Tibial artery (tissue), 4 donors: ENCODE measurements around the gene RFXANK.
A peak's percentile ranks its signal among the peaks of the same experiment; 100 is the strongest.

Source experiments
- DNase-seq, 2 donors: peaks; one replicate each; pipeline ENCODE4 v3.0.0-alpha.2; 2019
- H3K27ac ChIP-seq, 2 donors: fragments of 200-600 bp; sonication (generic) in 1 of 2; 1 replicate in 1 of 2; 2 replicates in 1 of 2; pipeline ENCODE4 v1.5.1; 2018 to 2019; ENCODE audit warnings: mild to moderate bottlenecking in 1 of 2
- H3K27me3 ChIP-seq, 2 donors: fragments of 200-600 bp; sonication (generic) in 1 of 2; one replicate each; pipeline versions ENCODE4 v1.5.1 to v1.6.0; 2016 to 2019
- H3K36me3 ChIP-seq, 3 donors: fragments of 200-600 bp; sonication (generic) in 2 of 3; one replicate each; pipeline ENCODE4 v1.5.1; 2016 to 2019; ENCODE audit warnings: mild to moderate bottlenecking in 2 of 3
- H3K4me1 ChIP-seq, 4 donors: fragments of 200-600 bp; sonication (generic) in 2 of 4; 1 replicate in 3 of 4; 2 replicates in 1 of 4; pipeline ENCODE4 v1.5.1; 2016 to 2019
- H3K4me3 ChIP-seq, 2 donors: fragments of 200-600 bp; sonication (generic) in 1 of 2; 1 replicate in 1 of 2; 2 replicates in 1 of 2; pipeline ENCODE4 v1.5.1; 2018 to 2019; ENCODE audit warnings: mild to moderate bottlenecking in 2 of 2
- H3K9me3 ChIP-seq, 3 donors: fragments of 200-600 bp; sonication (generic) in 1 of 3; one replicate each; pipeline ENCODE4 v1.5.1; 2016 to 2019
- CTCF ChIP-seq, 2 experiments: fragments of 200-600 bp in 1 of 2; fragments of 450-650 bp in 1 of 2; IDR thresholded peaks; one replicate each; pipeline ENCODE4 v1.5.1; 2017 to 2019; ENCODE audit warnings: antibody characterized with exemption in 2 of 2, mild to moderate bottlenecking in 1 of 2, moderate library complexity in 1 of 2
- intact Hi-C: fragments of 100-400 bp; cut with DNase I; formaldehyde crosslinking; loops from one replicate; pipeline ENCODE4 v1.15.0; 2023; ENCODE audit warnings: low total_unique reads

RFXANK gene

GRCh38 chr19:19192078-19192882 is at the start of gene RFXANK, which contains the start of gene BORCS8:
RFXANK (plus strand) TSS chr19:19192258; CDS start chr19:19193947, 1,689 bp downstream.
BORCS8 (minus strand) TSS chr19:19192152; CDS start chr19:19192117, 35 bp downstream.
- DNase-seq: peak; percentile 99 to 100
- Histone ChIP-seq H3K27me3 (no peaks in the 10 kb centered on the region), H3K4me3 (peak within 1 kb of the TSS; percentile 85 to 93), H3K9me3 (no peaks in the 10 kb centered on the region), H3K4me1 (peaks cover 0 to 54% (median 36%) of the 10 kb centered on the region in 4 donors), H3K27ac (peak within 1 kb of the TSS; percentile 98 to 99), H3K36me3 (peaks cover 5 to 24% (median 10%) of the 10 kb centered on the region in 3 donors)
- peak in 1 of 2 experiments; percentile 26 for TF ChIP-seq CTCF (IDR thresholded peaks at IDR 0.05)
- intact Hi-C loops: no loop called here

- intact Hi-C loops: no loop called here
- no peak overlapping the region for H3K4me3 ChIP-seq
- H3K9me3 ChIP-seq: no peaks in the 10 kb centered on the region
- no peaks in the 10 kb centered on the region for H3K27me3 ChIP-seq
- no peak overlapping the region for H3K27ac ChIP-seq
- peaks cover 0 to 16% (median 13%) of the 10 kb centered on the region in 4 donors for H3K4me1 ChIP-seq
- H3K36me3 ChIP-seq: peaks cover 0 to 11% (median 0%) of the 10 kb centered on the region in 3 donors
- no peak for DNase-seq
- TF ChIP-seq CTCF (IDR thresholded peaks at IDR 0.05): no peak
Observed at GRCh38 chr19:19142347-19142746, 49.7 kb upstream of the RFXANK start.

DNA sequence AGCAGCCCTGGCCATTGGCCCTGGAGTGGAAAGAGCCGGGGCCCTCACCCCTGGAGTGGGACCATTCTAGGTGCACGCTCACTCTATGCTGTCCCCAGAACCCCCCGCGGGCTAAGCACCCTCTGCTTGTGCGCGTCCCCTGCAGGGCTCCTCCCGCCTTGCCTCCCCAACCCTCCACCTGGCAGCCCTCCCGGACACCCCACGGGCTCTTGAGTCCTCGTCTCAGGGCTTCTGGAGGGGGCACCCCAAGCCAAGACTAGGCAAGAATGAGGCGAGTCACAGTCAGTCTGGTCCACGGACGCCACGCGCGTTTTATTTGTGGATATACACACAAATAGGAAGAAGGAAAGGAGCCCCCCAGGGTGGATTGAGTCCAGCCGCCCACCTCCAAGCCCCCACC is 46.8 kb upstream of the RFXANK start:
- intact Hi-C loops: no loop called here
- H3K36me3 ChIP-seq: peaks cover 6 to 36% (median 6%) of the 10 kb centered on the region in 3 donors
- no peak for TF ChIP-seq CTCF (IDR thresholded peaks at IDR 0.05)
- H3K4me3 ChIP-seq: no peak overlapping the region
- DNase-seq: no peak
- H3K27me3 ChIP-seq: no peaks in the 10 kb centered on the region
- H3K9me3 ChIP-seq: no peaks in the 10 kb centered on the region
- peaks cover 0 to 10% (median 8%) of the 10 kb centered on the region in 4 donors for H3K4me1 ChIP-seq
- no peak overlapping the region for H3K27ac ChIP-seq

- TF ChIP-seq CTCF (IDR thresholded peaks at IDR 0.05): peak; percentile 93 to 96
- H3K4me3 ChIP-seq: peak overlapping the region; percentile 15 to 46
- intact Hi-C loops: no loop called here
- H3K27me3 ChIP-seq: no peaks in the 10 kb centered on the region
- H3K27ac ChIP-seq: peak overlapping the region; percentile 34 to 45
- DNase-seq: peak; percentile 68 to 87
- no peaks in the 10 kb centered on the region for H3K9me3 ChIP-seq
- H3K36me3 ChIP-seq: peaks cover 6 to 40% (median 6%) of the 10 kb centered on the region in 3 donors
- H3K4me1 ChIP-seq: peaks cover 0 to 10% (median 8%) of the 10 kb centered on the region in 4 donors
Observed at GRCh38 chr19:19145684-19146608, 46.1 kb upstream of the RFXANK start.

DNA sequence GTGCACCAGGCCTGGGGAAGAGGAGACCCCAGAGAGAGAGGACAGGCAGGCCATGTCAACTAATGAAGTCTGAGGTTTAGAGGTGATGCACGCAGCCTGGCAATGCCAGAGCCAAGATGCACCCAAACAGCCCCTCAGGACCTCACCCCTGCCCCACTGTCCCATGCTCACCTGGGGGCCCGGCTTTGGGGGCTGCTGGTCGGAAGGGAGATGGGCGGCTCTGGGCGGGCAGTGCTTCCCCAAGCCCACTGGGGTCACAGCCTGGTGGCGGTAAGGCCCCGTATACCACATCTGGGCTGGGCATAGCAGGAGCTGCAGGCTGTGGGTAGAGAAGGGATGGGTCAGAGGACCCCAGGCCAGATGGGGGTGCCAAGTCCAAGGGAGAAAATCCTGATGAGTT is 45.2 kb upstream of the RFXANK start:
- Histone ChIP-seq H3K4me1 (peaks cover 0 to 10% (median 8%) of the 10 kb centered on the region in 4 donors), H3K27ac (no peak overlapping the region), H3K36me3 (peaks cover 6 to 40% (median 6%) of the 10 kb centered on the region in 3 donors), H3K4me3 (no peak overlapping the region), H3K9me3 (no peaks in the 10 kb centered on the region), H3K27me3 (no peaks in the 10 kb centered on the region)
- intact Hi-C loops: no loop called here
- no peak for TF ChIP-seq CTCF (IDR thresholded peaks at IDR 0.05)
- DNase-seq: no peak
